IMR-90 (cell line): ENCODE results near the gene GBX2. TPM values are rescaled to one million over a fixed set of nuclear protein-coding genes. Genes with fewer than 3 reads are reported as not detected.

ENCODE experiments used
- ATAC-seq: fragments of 200-7000 bp; cut with Tn5 transposase; 2 replicates; pipeline ENCODE4 v1.9.1; 2020; ENCODE audit warnings: low read depth, mild to moderate bottlenecking, moderate library complexity
- BruUV-seq: library from RNA; stranded (reverse); fragments of 400-500 nt; replicated peaks from 2 replicates; lab custom pipeline; 2021; lab: Mats Ljungman, UMichigan
- CTCF ChIA-PET: fragments of 300-600 bp; formaldehyde crosslinking; extraction: SDS; loops from one replicate; lab custom pipeline; 2021; ENCODE audit warnings: antibody characterized with exemption; lab: Yijun Ruan, JAX
- POLR2A ChIA-PET: fragments of 300-600 bp; sonication (Branson Sonifier 250); formaldehyde crosslinking; loops from one replicate; lab custom pipeline; 2022; ENCODE audit warnings: antibody characterized with exemption; ENCODE audit not compliant: unreplicated experiment; lab: Charles Lee
- DNase-seq: peaks from one replicate; pipeline ENCODE4 v3.0.0; 2013
- H2AFZ ChIP-seq: replicated peaks from 2 replicates; pipeline ENCODE3; 2013; ENCODE audit warnings: low read length, mild to moderate bottlenecking; ENCODE audit not compliant: poor library complexity
- H2AK5ac ChIP-seq: 2 replicates; pipeline ENCODE4 v1.6.1; 2013; ENCODE audit warnings: low read depth, low read length, inconsistent platforms
- H2AK9ac ChIP-seq: replicated peaks from 2 replicates; pipeline ENCODE3; 2013; ENCODE audit warnings: mild to moderate bottlenecking, low read depth, low read length, moderate library complexity; ENCODE audit not compliant: poor library complexity
- H2BK120ac ChIP-seq: 2 replicates; pipeline ENCODE4 v1.6.1; 2013; ENCODE audit warnings: low read depth, low read length, inconsistent platforms
- H2BK15ac ChIP-seq: 3 replicates; pipeline ENCODE4 v1.6.1; 2013; ENCODE audit warnings: low read depth, low read length, inconsistent platforms
- H2BK20ac ChIP-seq: 2 replicates; pipeline ENCODE4 v1.6.1; 2013; ENCODE audit warnings: low read depth, mild to moderate bottlenecking, inconsistent platforms, low read length, moderate library complexity
- H2BK5ac ChIP-seq: 2 replicates; pipeline ENCODE4 v1.6.1; 2013; ENCODE audit warnings: mild to moderate bottlenecking, low read depth, low read length, inconsistent platforms; ENCODE audit not compliant: poor library complexity, severe bottlenecking
- H3K14ac ChIP-seq: replicated peaks from 2 replicates; pipeline ENCODE4 v1.6.1; 2013; ENCODE audit warnings: low read depth, low read length, inconsistent platforms
- H3K18ac ChIP-seq: 2 replicates; pipeline ENCODE4 v1.6.1; 2013; ENCODE audit warnings: low read depth, low read length, control low read depth
- H3K23ac ChIP-seq: 2 replicates; pipeline ENCODE4 v1.6.1; 2013; ENCODE audit warnings: low read depth, low read length, inconsistent platforms
- H3K27ac ChIP-seq: 2 replicates; pipeline ENCODE4 v1.5.1; 2013; ENCODE audit warnings: mild to moderate bottlenecking, control low read depth, low read length; ENCODE audit not compliant: insufficient read depth
- H3K27me3 ChIP-seq: 2 replicates; pipeline ENCODE4 v1.6.1; 2013; ENCODE audit warnings: low read length; ENCODE audit not compliant: control insufficient read depth, insufficient read depth
- H3K36me3 ChIP-seq: 2 replicates; pipeline ENCODE4 v1.6.1; 2013; ENCODE audit warnings: low read length, mixed read lengths; ENCODE audit not compliant: control insufficient read depth, insufficient read depth
- H3K4ac ChIP-seq: 2 replicates; pipeline ENCODE4 v1.6.1; 2013; ENCODE audit warnings: low read depth, low read length, inconsistent platforms
- H3K4me1 ChIP-seq: 2 replicates; pipeline ENCODE4 v1.6.1; 2013; ENCODE audit warnings: low read length, mixed read lengths; ENCODE audit not compliant: control insufficient read depth, insufficient read depth
- H3K4me2 ChIP-seq: 2 replicates; pipeline ENCODE4 v1.6.1; 2013; ENCODE audit warnings: low read depth, mild to moderate bottlenecking, control low read depth, low read length, moderate library complexity
- H3K4me3 ChIP-seq: 2 replicates; pipeline ENCODE4 v1.5.1; 2013; ENCODE audit warnings: low read depth, mild to moderate bottlenecking, control low read depth, low read length, moderate library complexity; ENCODE audit not compliant: insufficient read depth
- H3K56ac ChIP-seq: 2 replicates; pipeline ENCODE4 v1.6.1; 2013; ENCODE audit warnings: low read length, inconsistent platforms; ENCODE audit not compliant: insufficient read depth; ENCODE audit errors: extremely low read depth
- H3K79me1 ChIP-seq, 2 experiments: 2 replicates each; pipeline ENCODE4 v1.6.1; 2013; ENCODE audit warnings: low read length in 2 of 2, inconsistent platforms in 1 of 2, low read depth in 1 of 2
- H3K9ac ChIP-seq: 2 replicates; pipeline ENCODE4 v1.6.1; 2013; ENCODE audit warnings: low read depth, low read length, control low read depth
- H3K9me1 ChIP-seq: 2 replicates; pipeline ENCODE4 v1.6.1; 2013; ENCODE audit warnings: low read length, inconsistent platforms; ENCODE audit not compliant: insufficient read depth
- H3K9me3 ChIP-seq: 2 replicates; pipeline ENCODE4 v1.6.1; 2013; ENCODE audit warnings: low read length; ENCODE audit not compliant: control insufficient read depth, insufficient read depth
- H4K20me1 ChIP-seq: 2 replicates; pipeline ENCODE4 v1.6.1; 2013; ENCODE audit warnings: low read length, inconsistent platforms; ENCODE audit not compliant: insufficient read depth
- H4K5ac ChIP-seq: 2 replicates; pipeline ENCODE4 v1.6.1; 2013; ENCODE audit warnings: mild to moderate bottlenecking, low read depth, low read length, control low read depth
- H4K8ac ChIP-seq, 2 experiments: 2 replicates each; pipeline ENCODE4 v1.6.1; 2013; ENCODE audit warnings: low read depth in 2 of 2, low read length in 2 of 2, control low read depth in 1 of 2, inconsistent platforms in 1 of 2
- H4K91ac ChIP-seq: 2 replicates; pipeline ENCODE4 v1.6.1; 2013; ENCODE audit warnings: low read depth, low read length, inconsistent platforms; ENCODE audit not compliant: insufficient read depth
- BHLHE40 ChIP-seq: fragments of 150-350 bp; IDR thresholded peaks from 2 replicates; pipeline ENCODE4 v1.6.1; 2016; ENCODE audit warnings: mild to moderate bottlenecking, low read depth, low read length
- CEBPB ChIP-seq: IDR thresholded peaks from 2 replicates; pipeline ENCODE4 v1.6.1; 2012; ENCODE audit warnings: low read depth, low read length, improper control_type of control experiment
- CHD1 ChIP-seq: IDR thresholded peaks from 2 replicates; pipeline ENCODE4 v1.6.1; 2012; ENCODE audit warnings: low read depth, low read length, improper control_type of control experiment
- CTCF ChIP-seq: conservative IDR thresholded peaks from 2 replicates; pipeline ENCODE4 v1.5.1; 2012; ENCODE audit warnings: mild to moderate bottlenecking, low read depth, low read length, improper control_type of control experiment
- ELK1 ChIP-seq: fragments of 150-350 bp; IDR thresholded peaks from 2 replicates; pipeline ENCODE4 v1.6.1; 2016; ENCODE audit warnings: low read depth, mild to moderate bottlenecking, low read length, moderate library complexity, borderline replicate concordance
- FOS ChIP-seq: fragments of 150-350 bp; IDR thresholded peaks from 2 replicates; pipeline ENCODE4 v1.6.1; 2016; ENCODE audit warnings: low read depth, low read length
- MAFK ChIP-seq: IDR thresholded peaks from 2 replicates; pipeline ENCODE4 v1.6.1; 2012; ENCODE audit warnings: low read depth, low read length, improper control_type of control experiment
- MAZ ChIP-seq: IDR thresholded peaks from 2 replicates; pipeline ENCODE4 v1.6.1; 2012; ENCODE audit warnings: low read depth, mild to moderate bottlenecking, low read length, improper control_type of control experiment, moderate library complexity, borderline replicate concordance
- MXI1 ChIP-seq: IDR thresholded peaks from 2 replicates; pipeline ENCODE4 v1.6.1; 2012; ENCODE audit warnings: low read depth, mild to moderate bottlenecking, low read length, moderate library complexity, borderline replicate concordance
- NFE2L2 ChIP-seq: fragments of 150-350 bp; IDR thresholded peaks from 2 replicates; pipeline ENCODE4 v1.6.1; 2016; ENCODE audit warnings: low read depth, mild to moderate bottlenecking, low read length
- POLR2A ChIP-seq: IDR thresholded peaks from 2 replicates; pipeline ENCODE4 v1.6.1; 2012; ENCODE audit warnings: mild to moderate bottlenecking, low read depth, low read length
- RAD21 ChIP-seq: IDR thresholded peaks from 2 replicates; pipeline ENCODE4 v1.6.1; 2012; ENCODE audit warnings: low read length, improper control_type of control experiment
- RCOR1 ChIP-seq: IDR thresholded peaks from 2 replicates; pipeline ENCODE4 v1.6.1; 2012; ENCODE audit warnings: mild to moderate bottlenecking, low read length, improper control_type of control experiment; ENCODE audit not compliant: insufficient replicate concordance
- RFX5 ChIP-seq: IDR thresholded peaks from 2 replicates; pipeline ENCODE4 v1.8.0; 2012; ENCODE audit warnings: low read depth, mild to moderate bottlenecking, low read length, moderate library complexity
- SMC3 ChIP-seq: fragments of 150-350 bp; IDR thresholded peaks from 2 replicates; pipeline ENCODE4 v1.6.1; 2016; ENCODE audit warnings: low read depth, mild to moderate bottlenecking, antibody characterized with exemption, low read length, moderate library complexity
- USF2 ChIP-seq: fragments of 150-350 bp; IDR thresholded peaks from 2 replicates; pipeline ENCODE4 v1.6.1; 2017; ENCODE audit warnings: mild to moderate bottlenecking, antibody characterized with exemption, low read length, low read depth
- WGBS, 2 experiments: methylation state at CpG; one replicate each; pipeline versions ENCODE4 v1.1.5 to v1.1.7; 2013; ENCODE audit warnings: missing lambda C conversion rate in 2 of 2; ENCODE audit not compliant: insufficient read length in 1 of 2; ENCODE audit errors: extremely low coverage in 2 of 2; 5-methylcytosine and 5-hydroxymethylcytosine counted together
- dilution Hi-C: fragments of 300-500 bp; cut with HindIII; formaldehyde crosslinking; loops from one replicate; pipeline ENCODE4 v1.14.3; 2018; ENCODE audit warnings: low sequenced_read_pairs; ENCODE audit not compliant: unreplicated experiment
- in situ Hi-C: fragments of 300-500 bp; cut with MboI; formaldehyde crosslinking; loops from 3 replicates; pipeline ENCODE4 v1.14.3; 2019; ENCODE audit warnings: low sequenced_read_pairs, inconsistent platforms, mixed read lengths
- intact Hi-C: fragments of 100-400 bp; cut with micrococcal nuclease; formaldehyde crosslinking; loops from 2 replicates; pipeline ENCODE4 v1.10.0; 2022
- polyA plus RNA-seq, 3 experiments: library from polyadenylated mRNA; depleted of rRNA; stranded (reverse); fragments of >200 nt; gene quantifications; 2 replicates each; pipeline ENCODE4 v1.2.3, GENCODE V29; 2012; ENCODE audit warnings: low replicate concordance in 1 of 3
- total RNA-seq: library from RNA; depleted of rRNA; stranded (reverse); fragments of >200 nt; gene quantifications from 2 replicates; pipeline ENCODE4 v1.2.3, GENCODE V29; 2012

GBX2 gene
- total and polyA plus RNA-seq, 2 of the 4 experiments (the other 2 are of a cell fraction): 0.10 TPM; not detected in 1

- Histone ChIP-seq H3K9me1 (no peaks in the 10 kb centered on the region), H3K27ac (no peak overlapping the region), H2BK120ac (no peak overlapping the region), H3K4ac (no peak overlapping the region), H2BK5ac (no peak overlapping the region), H3K27me3 (no peaks in the 10 kb centered on the region), H4K8ac (no peak overlapping the region), H3K9me3 (no peaks in the 10 kb centered on the region), H3K4me1 (peaks cover 3% of the 10 kb centered on the region; the same call in 1 of the 2 replicates), H3K4me3 (no peak overlapping the region), H3K9ac (no peak overlapping the region), H4K91ac (no peak overlapping the region), H3K56ac (no peak overlapping the region), H3K36me3 (peaks cover 1% of the 10 kb centered on the region; the same call in 1 of the 2 replicates), H4K20me1 (peaks cover 8% of the 10 kb centered on the region; the same call in 1 of the 2 replicates), H3K23ac (no peak overlapping the region), H2BK15ac (no peak overlapping the region), H2AK5ac (no peak overlapping the region), H3K14ac (no peak overlapping the region), H3K4me2 (no peak overlapping the region), H2AK9ac (no peak overlapping the region), H2BK20ac (no peak overlapping the region), H2AFZ (no peak overlapping the region), H4K5ac (no peak overlapping the region), H3K79me1 (no peaks in the 10 kb centered on the region), H3K18ac (no peak overlapping the region)
- no TSS peak for BruUV-seq
- in situ Hi-C loops (no loop called here), dilution Hi-C loops (no loop called here), intact Hi-C loops (no loop called here)
- TF ChIP-seq RCOR1: no peak
- no peak for TF ChIP-seq NFE2L2
- TF ChIP-seq MAFK: no peak
- TF ChIP-seq BHLHE40: no peak
- TF ChIP-seq CTCF: no peak
- TF ChIP-seq CEBPB: no peak
- TF ChIP-seq FOS: no peak
- no peak for TF ChIP-seq SMC3
- no peak for TF ChIP-seq USF2
- no peak for TF ChIP-seq MAZ
- no peak for TF ChIP-seq ELK1
- no peak for TF ChIP-seq RAD21
- no peak for TF ChIP-seq CHD1
- no peak for TF ChIP-seq RFX5
- no peak for TF ChIP-seq POLR2A
- no peak for TF ChIP-seq MXI1
- no CpG with 5 or more reads among the region's 4 CpGs for WGBS, 2 experiments
- ChIA-PET POLR2A (no interaction called here), CTCF (no interaction called here)
- DNase-seq (no peak), ATAC-seq (no peak)
These were observed 49.2 kb downstream of the GBX2 start for GRCh38 chr2:236119003-236119402.
